Right cardiac atrium (tissue), 5 donors: ENCODE results near the gene LRRC36. TPM values are rescaled to one million over a fixed set of nuclear protein-coding genes. Genes with fewer than 3 reads are reported as not detected.

Experiments used
- ATAC-seq, 2 donors: fragments of 200-7000 bp; cut with Tn5 transposase; one replicate each; pipeline versions ENCODE4 v1.8.0 to v1.9.1; 2020; ENCODE audit warnings: moderate library complexity in 2 of 2, mild to moderate bottlenecking in 1 of 2
- DNase-seq, 3 donors: peaks; one replicate each; pipeline ENCODE4 v3.0.0-alpha.2; 2020
- H3K27ac ChIP-seq: one replicate; pipeline ENCODE4 v1.5.1; 2013; ENCODE audit warnings: mild to moderate bottlenecking, low read length, control low read depth, moderate library complexity
- H3K27me3 ChIP-seq: one replicate; pipeline ENCODE4 v1.6.1; 2013; ENCODE audit not compliant: control insufficient read depth, insufficient read depth
- H3K4me1 ChIP-seq: one replicate; pipeline ENCODE4 v1.6.1; 2013; ENCODE audit warnings: low read length; ENCODE audit not compliant: control insufficient read depth, insufficient read depth
- H3K4me3 ChIP-seq: one replicate; pipeline ENCODE4 v1.5.1; 2013; ENCODE audit warnings: low read length, control low read depth
- H3K9me3 ChIP-seq: one replicate; pipeline ENCODE4 v1.6.1; 2013; ENCODE audit warnings: low read length; ENCODE audit not compliant: control insufficient read depth
- WGBS: extraction: QIAGEN DNeasy Blood & Tissue Kit; methylation state at CpG from one replicate; pipeline ENCODE4 v1.1.7; 2013; 5-methylcytosine and 5-hydroxymethylcytosine counted together
- intact Hi-C, 4 donors: fragments of 100-400 bp; cut with DNase I; formaldehyde crosslinking; loops; one replicate each; pipeline versions ENCODE4 v1.11.0 to v1.14.0; 2022 to 2023
- polyA plus RNA-seq: library from polyadenylated mRNA; stranded (reverse); fragments of 200-250 nt; gene quantifications from one replicate; pipeline ENCODE4 v1.2.3, GENCODE V29; 2013
- total RNA-seq, 4 donors: library from RNA; stranded (reverse); fragmentation: NEBNext Ultra II Directional; extraction: Animal tissue kit (Norgen Biotek cat#: 25700); gene quantifications; one replicate each; pipeline ENCODE4 v1.2.1, GENCODE V29; 2021
- donor health status: healthy with polysubstance abuse.
- donor health status: DM: no; HTN: yes; CAD: no.
- donor health status: DM: no; HTN: no; CAD: no.
- donor health status: DM: no; HTN: yes; CAD: no; lungs with severe emphysema.
- donor health status: DM: yes; HTN: yes; CAD: no.

The LRRC36 gene
- total and polyA plus RNA-seq, 5 donors: 0.11 to 0.42 (median 0.32) TPM

DNA sequence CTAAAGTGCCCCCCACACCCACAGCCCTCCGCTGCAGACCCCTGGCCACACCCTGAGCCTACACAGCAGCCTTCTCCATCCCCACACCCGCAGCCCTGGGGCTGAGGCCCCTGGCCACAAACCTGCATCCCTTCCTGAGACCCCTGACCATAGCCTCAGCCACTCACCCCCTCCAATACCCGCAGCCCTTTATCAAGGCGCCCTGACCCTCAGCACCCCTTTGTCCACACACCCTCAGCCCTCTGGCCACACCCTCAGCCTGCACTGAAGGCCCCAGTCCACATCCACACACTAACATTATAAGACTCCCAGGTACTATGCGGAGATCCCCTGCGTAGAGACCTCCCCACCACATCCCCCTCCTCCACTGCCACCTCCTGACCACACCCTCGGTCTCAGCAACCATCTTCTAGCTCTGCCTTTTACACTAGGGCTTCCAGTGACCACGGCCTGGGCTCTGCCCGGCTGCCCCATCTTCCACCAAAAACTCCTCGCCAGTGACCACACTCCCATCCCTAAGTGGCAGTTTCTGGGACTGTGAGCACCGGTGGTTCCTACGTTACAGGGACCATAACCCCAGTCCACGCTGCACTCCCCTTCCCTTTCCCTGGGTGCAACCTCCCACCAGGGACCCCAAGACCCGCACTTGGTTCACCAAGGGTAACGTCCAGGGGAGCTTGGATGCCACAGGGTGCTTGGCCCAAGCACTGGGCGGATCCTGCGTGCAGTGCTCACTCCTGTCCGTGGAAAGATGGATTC is 65.9 kb downstream of the LRRC36 start:
- WGBS: 66% methylated on average over 18 of the region's 18 CpGs
- peak overlapping the region; percentile 38 for H3K4me3 ChIP-seq
- no peaks in the 10 kb centered on the region for H3K27me3 ChIP-seq
- ATAC-seq (no peak), DNase-seq (peak in 2 of 3 donors; percentile 51 to 61)
- H3K9me3 ChIP-seq: no peaks in the 10 kb centered on the region
- H3K4me1 ChIP-seq: peaks cover 23% of the 10 kb centered on the region
- intact Hi-C loops: loop anchor here in 1 of 4 donors (10.0 kb wide), 1 partner anchor 138 kb away; no protein-coding TSS in a partner anchor
- H3K27ac ChIP-seq: no peak overlapping the region

DNA sequence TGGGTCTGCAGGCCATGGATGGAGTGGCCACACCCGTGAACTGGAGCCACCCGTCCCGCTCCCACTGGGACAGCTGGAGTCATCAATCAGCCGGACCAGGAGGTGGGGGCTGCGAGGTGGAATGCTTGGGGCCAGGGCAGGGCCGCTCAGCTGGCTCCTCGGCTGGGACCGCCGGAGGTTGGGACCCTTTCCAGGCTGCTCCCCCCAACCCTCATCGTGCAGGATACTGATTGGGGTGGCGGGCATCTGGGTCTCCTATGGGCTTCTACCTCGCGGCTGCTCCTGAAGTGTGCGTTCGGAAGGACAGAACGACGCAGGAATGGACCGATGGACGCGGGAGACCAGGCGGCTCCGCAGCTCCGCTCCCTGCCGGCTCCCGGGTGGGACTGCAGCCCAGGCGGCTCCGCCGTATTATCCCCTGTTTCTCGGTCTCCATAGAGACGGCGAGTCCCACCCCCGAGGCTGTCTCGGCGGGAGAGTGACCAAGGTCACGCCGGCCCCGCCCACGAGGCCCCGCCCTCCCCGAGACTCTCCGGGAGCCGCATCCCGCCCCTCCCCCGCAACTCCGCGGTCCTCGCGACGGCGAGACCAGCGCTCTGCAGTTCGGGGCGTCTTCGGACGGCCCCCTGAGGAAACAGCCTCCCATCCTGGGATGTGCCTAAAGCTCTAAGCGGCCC is 66.6 kb downstream of the LRRC36 start, which contains the start of gene TPPP3:
Gene TPPP3 (minus strand): TSS at position 388 of the 677 bp plus-strand sequence. CDS start 2,387 bp downstream, outside the sequence.
- intact Hi-C loops: loop anchor here in 1 of 4 donors (10.0 kb wide), 1 partner anchor 138 kb away; no protein-coding TSS in a partner anchor
- ATAC-seq: peak; percentile 83 to 86
- H3K4me3 ChIP-seq: peak within 1 kb of the TSS; percentile 38
- no peaks in the 10 kb centered on the region for H3K9me3 ChIP-seq
- peaks cover 25% of the 10 kb centered on the region for H3K4me1 ChIP-seq
- WGBS: 2% methylated on average over 56 of the region's 56 CpGs
- DNase-seq: peak; percentile 96 to 98 (median 98)
- no peaks in the 10 kb centered on the region for H3K27me3 ChIP-seq
- peak within 1 kb of the TSS; percentile 54 for H3K27ac ChIP-seq

DNA sequence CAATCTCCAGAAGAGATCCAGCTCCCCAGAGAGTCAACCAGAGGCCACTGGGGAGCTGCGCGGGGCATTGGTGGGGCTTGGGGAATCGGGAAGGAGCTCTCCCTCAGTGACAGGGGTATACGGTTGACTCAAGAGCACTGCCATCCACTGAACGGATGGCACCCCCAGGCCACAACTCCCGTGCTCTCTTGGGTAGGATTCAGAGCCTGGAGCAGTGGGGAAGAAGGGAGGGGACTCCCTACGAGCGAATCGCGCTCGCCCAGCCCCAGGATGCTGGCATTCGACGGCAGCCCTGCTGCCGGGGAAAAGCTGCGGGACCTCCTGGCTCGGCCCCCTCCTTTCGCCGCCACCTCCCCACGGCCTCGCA is 67.2 kb downstream of the LRRC36 start:
- 9% methylated on average over 20 of the region's 20 CpGs for WGBS
- ATAC-seq (peak in 1 of 2 donors; percentile 0), DNase-seq (peak; percentile 44 to 79 (median 76))
- Histone ChIP-seq H3K9me3 (no peaks in the 10 kb centered on the region), H3K27ac (peak overlapping the region; percentile 54), H3K27me3 (no peaks in the 10 kb centered on the region), H3K4me3 (peak overlapping the region; percentile 38), H3K4me1 (peaks cover 25% of the 10 kb centered on the region)
- intact Hi-C loops: loop anchor here in 1 of 4 donors (10.0 kb wide), 1 partner anchor 139 kb away; no protein-coding TSS in a partner anchor

DNA sequence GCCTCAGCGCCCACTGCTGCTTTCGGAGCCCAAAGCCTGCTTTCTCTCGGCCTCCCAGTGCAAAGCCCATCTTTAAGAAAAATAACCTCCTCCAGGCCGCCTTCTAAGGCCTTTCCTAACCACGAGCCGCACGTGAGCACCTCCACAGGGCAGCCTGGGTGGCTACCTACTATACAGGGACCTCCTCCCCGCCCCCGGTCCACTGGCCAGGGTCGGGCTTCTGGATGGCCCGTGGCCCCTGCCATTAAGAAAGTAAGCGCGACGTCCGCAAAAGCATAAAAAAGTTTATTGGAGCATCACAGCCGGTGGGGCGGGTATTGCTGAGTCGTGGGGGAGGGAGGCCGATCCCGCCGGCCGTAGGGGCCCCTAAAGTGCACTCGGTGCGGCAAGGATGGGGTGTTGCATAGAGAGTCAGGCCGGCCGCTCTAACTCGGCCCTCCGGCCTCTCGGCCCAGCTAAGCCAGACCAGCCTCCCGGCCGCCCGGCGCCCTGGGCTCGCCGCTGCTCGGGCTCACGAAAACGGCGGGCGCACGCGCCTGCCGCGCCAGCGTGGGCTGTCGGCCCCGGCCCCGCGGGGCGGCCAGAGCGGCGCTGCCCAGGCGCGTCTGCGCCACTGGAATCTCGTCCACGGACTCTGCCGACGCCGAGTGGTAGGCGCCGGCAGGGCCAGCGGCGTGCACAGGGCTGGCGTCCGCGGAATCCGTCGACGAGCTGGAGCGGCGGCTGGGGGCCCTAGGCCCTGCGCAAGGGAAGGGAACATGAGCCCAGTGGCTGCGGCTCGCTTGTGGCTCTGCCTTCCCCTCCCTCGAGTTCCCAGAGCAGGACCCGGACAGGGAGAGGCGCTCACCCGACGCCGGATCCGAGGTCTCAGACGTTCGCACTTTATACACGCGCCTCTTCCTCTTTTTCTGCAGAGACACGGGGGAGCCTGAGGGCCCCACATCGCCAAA is 67.8 kb downstream of the LRRC36 start:
- peaks cover 24% of the 10 kb centered on the region for H3K4me1 ChIP-seq

DNA sequence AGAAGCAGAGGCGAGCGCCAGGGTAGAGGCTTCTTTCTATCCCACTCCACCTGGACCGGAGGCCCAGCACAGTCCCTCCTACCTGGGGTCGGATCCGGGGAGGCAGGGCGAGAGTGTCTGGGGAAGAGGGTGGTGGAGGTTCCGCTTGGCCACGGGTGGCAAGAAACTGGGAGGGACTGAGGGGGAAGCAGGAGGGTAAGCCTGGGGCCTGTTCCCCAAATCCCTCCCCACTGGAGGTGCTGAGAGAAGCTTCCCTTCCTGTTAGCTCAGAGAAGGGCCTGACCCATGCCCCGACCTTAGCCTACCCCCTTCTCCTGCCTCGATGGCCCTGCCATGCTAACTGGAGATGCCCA is 68.5 kb downstream of the LRRC36 start:
- DNase-seq: peak in 1 of 3 donors; percentile 66
- WGBS: 75% methylated on average over 10 of the region's 10 CpGs
- intact Hi-C loops: loop anchor here in 1 of 4 donors (10.0 kb wide), 1 partner anchor 140 kb away; no protein-coding TSS in a partner anchor
- H3K9me3 ChIP-seq: no peaks in the 10 kb centered on the region
- no peak overlapping the region for H3K4me3 ChIP-seq
- peaks cover 23% of the 10 kb centered on the region for H3K4me1 ChIP-seq
- H3K27ac ChIP-seq: peak overlapping the region; percentile 7
- ATAC-seq: no peak
- no peaks in the 10 kb centered on the region for H3K27me3 ChIP-seq

More for the DNA sequence above, 67.8 kb downstream of the LRRC36 start:
- no peaks in the 10 kb centered on the region for H3K27me3 ChIP-seq
- H3K9me3 ChIP-seq: no peaks in the 10 kb centered on the region
- WGBS: 19% methylated on average over 88 of the region's 88 CpGs
- intact Hi-C loops: loop anchor here in 1 of 4 donors (10.0 kb wide), 1 partner anchor 140 kb away; no protein-coding TSS in a partner anchor
- DNase-seq: peak; percentile 49 to 80 (median 76)
- H3K27ac ChIP-seq: peak overlapping the region; percentile 54
- peak overlapping the region; percentile 38 for H3K4me3 ChIP-seq
- ATAC-seq: no peak

DNA sequence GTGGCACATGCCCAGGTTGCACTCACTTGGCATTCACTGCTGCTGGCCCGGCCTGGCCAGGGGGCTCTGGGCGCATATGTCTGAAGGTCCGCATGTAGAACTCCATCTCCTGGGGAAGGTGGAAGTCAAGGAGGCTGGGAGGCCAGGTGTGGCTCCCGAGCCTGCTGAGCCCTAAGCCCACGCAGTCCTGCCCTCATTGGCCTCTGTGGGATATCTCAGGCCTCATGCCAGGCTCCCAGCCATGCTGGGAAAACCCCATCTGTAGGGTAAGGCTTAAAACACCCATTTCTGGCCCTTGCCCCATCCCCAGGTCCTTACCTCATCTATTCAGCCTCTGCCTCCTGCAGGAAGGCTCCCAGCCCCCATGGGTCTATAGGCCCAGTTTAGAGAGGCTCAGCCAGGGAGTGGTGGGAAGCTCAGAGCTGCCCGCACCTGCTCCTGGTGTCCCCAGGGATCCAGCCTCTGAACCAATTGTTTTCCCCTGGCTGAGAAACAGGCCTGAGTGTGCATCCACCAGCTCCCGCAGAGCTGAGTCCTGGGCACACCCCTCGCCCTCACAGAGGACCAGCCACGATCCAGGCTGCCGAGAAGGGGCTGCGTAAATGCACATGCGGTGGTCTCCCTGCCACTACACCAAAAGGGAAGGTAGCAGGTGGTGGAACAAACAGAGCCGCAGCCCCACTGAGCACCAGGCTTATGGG is 69.0 kb downstream of the LRRC36 start:
- no peak overlapping the region for H3K4me3 ChIP-seq
- intact Hi-C loops: loop anchor here in 1 of 4 donors (10.0 kb wide), 1 partner anchor 141 kb away; no protein-coding TSS in a partner anchor
- DNase-seq: peak in 2 of 3 donors; percentile 23 to 64

DNA sequence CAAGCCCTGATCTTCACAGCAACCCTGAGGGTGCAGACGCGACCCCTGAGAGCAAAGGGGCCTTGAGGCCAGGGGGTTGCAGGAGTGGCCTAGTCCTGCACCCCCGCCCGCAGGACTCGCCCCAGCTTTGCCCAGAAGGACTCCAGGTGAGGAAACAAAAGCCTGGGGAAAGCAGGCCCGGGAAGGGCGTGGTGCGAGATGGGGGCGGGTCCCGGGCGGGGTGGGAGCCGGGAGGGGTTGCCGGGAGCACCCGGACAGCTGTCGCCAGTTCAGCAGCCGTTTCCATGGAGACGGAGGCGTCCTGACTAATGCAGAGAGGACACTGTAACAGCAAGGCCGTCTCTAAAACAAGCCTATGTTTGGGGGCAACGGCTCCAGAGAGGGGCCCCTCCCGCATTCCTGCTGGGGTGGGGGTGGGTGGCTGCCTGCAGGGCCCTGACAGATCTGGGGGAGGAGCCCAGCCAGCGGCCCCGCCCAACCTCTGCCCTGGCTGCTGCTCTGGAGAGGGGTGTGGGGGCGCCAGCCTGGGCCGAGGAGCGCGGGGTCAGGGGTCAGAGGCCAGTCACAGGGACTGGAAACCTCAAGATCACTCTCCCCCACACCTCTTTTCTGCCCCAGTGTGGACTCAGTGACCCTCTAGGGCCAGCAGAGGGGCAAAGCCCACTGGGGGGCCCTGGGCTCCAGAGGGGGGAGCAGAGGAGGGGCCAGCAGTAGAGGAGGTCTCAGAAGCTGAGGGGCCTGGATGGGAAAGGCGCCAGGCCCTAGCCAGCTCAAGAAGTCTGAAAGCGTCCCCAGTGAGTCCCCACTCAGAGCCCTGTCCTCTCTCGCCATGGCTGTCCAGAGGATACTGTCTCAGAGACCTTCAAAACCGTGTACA is 69.8 kb downstream of the LRRC36 start:
- Histone ChIP-seq H3K27me3 (no peaks in the 10 kb centered on the region), H3K9me3 (no peaks in the 10 kb centered on the region), H3K4me3 (no peak overlapping the region), H3K4me1 (peaks cover 21% of the 10 kb centered on the region), H3K27ac (peak overlapping the region; percentile 40)
- intact Hi-C loops: loop anchor here in 1 of 4 donors (10.0 kb wide), 1 partner anchor 142 kb away; no protein-coding TSS in a partner anchor
- 23% methylated on average over 31 of the region's 31 CpGs for WGBS
- ATAC-seq (peak; percentile 51 to 78), DNase-seq (peak; percentile 94 to 96 (median 95))

More for the DNA sequence above, 69.0 kb downstream of the LRRC36 start:
- 78% methylated on average over 13 of the region's 13 CpGs for WGBS
- peak overlapping the region; percentile 40 for H3K27ac ChIP-seq
- H3K27me3 ChIP-seq: no peaks in the 10 kb centered on the region
- H3K4me1 ChIP-seq: peaks cover 23% of the 10 kb centered on the region
- H3K9me3 ChIP-seq: no peaks in the 10 kb centered on the region
- no peak for ATAC-seq

DNA sequence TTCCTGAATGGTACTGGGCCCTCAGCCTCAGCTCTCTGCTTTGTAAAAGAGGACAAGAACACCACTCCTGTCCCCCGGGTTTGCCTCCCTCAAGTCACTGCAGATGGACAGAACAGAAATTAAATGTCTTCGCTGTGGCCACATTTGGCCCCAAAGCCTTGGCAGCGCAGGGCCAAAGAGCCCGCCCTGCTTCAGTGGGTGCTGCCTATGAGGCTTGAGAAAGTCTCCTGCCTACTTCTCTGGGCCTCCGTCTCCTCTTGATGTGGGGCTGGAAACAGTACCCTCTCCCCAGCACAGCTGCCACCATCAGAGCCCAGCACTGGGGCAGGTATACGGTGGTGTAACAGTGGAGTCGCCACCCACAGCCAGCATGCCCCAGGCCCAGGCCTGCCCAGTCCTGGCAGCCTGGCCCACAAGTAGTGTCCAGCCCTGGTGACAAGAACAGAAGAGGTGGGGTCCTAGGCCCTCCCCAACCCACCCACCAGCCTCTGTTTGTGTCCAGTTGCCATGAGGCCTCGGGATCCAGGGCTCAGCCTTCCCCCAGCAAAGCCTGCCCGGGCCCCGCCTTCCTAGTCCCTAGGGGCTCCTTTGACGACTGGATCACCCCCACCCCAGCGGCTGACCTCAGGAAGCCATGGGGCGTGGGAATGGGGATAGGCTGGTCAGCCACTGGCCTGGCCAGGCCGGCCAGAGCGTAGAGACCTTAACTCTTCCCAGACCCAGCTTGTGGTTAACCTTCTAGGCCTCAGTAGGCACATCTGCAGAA is 70.6 kb downstream of the LRRC36 start:
- peak; percentile 2 to 47 for ATAC-seq

More for the DNA sequence above, 70.6 kb downstream of the LRRC36 start:
- Histone ChIP-seq H3K9me3 (no peaks in the 10 kb centered on the region), H3K4me1 (peaks cover 18% of the 10 kb centered on the region), H3K4me3 (no peak overlapping the region), H3K27ac (peak overlapping the region; percentile 40), H3K27me3 (no peaks in the 10 kb centered on the region)
- intact Hi-C loops: loop anchor here in 1 of 4 donors (10.0 kb wide), 1 partner anchor 142 kb away; no protein-coding TSS in a partner anchor
- DNase-seq: peak; percentile 87 to 93 (median 90)
- WGBS: 53% methylated on average over 15 of the region's 15 CpGs
